Measurements from ENCODE around the gene CACNA1A.
"Not testable (repeated sequence)": the region's sequence is repeated elsewhere in the genome, so short reads cannot be mapped to it uniquely, and the experiment has no call there.

CACNA1A gene

GRCh38 chr19:13506471-13506820, at the start of gene CACNA1A:
CACNA1A (minus strand) TSS chr19:13506479; CDS start chr19:13506224, 255 bp downstream.
- DNase-seq (ENCODE audit: low spot score): no peak

- no peak for DNase-seq (ENCODE audit: low spot score)
These were observed 48.4 kb upstream of the CACNA1A start for GRCh38 chr19:13554506-13555240.

GRCh38 chr19:13553880-13554400, 47.7 kb upstream of the CACNA1A start:
- DNase-seq (ENCODE audit: low spot score): no peak

- DNase-seq (ENCODE audit: low spot score): no peak
These were observed 41.9 kb upstream of the CACNA1A start for GRCh38 chr19:13548131-13548530.

GRCh38 chr19:13547102-13547501, 40.8 kb upstream of the CACNA1A start:
- DNase-seq (ENCODE audit: low spot score): no peak

GRCh38 chr19:13544423-13544822, 38.1 kb upstream of the CACNA1A start:
- no peak for DNase-seq (ENCODE audit: low spot score)

GRCh38 chr19:13541554-13541953, 35.3 kb upstream of the CACNA1A start:
- no peak for DNase-seq (ENCODE audit: low spot score)

- no peak for DNase-seq (ENCODE audit: low spot score)
These were observed 33.1 kb upstream of the CACNA1A start for GRCh38 chr19:13539332-13539731.

GRCh38 chr19:13538601-13539253, 32.4 kb upstream of the CACNA1A start:
- DNase-seq (ENCODE audit: low spot score): no peak

- DNase-seq (ENCODE audit: low spot score): no peak
These were observed 31.2 kb upstream of the CACNA1A start for GRCh38 chr19:13537454-13537853.

GRCh38 chr19:13530720-13531119, 24.4 kb upstream of the CACNA1A start:
- DNase-seq (ENCODE audit: low spot score): no peak

- not testable (repeated sequence) for DNase-seq (ENCODE audit: low spot score)
These were observed 23.4 kb upstream of the CACNA1A start for GRCh38 chr19:13529721-13530120.

GRCh38 chr19:13526552-13526951, 20.3 kb upstream of the CACNA1A start:
- peak; percentile 1 for DNase-seq (ENCODE audit: low spot score)

GRCh38 chr19:13521066-13521465, 14.8 kb upstream of the CACNA1A start:
- no peak for DNase-seq (ENCODE audit: low spot score)

GRCh38 chr19:13511947-13512346, 5.7 kb upstream of the CACNA1A start:
- DNase-seq (ENCODE audit: low spot score): no peak

- DNase-seq (ENCODE audit: low spot score): no peak
These were observed 853 bp upstream of the CACNA1A start for GRCh38 chr19:13507053-13507611.

GRCh38 chr19:13505761-13506470, 363 bp downstream of the CACNA1A start:
- no peak for DNase-seq (ENCODE audit: low spot score)

GRCh38 chr19:13505164-13505695, 1.0 kb downstream of the CACNA1A start:
- DNase-seq (ENCODE audit: low spot score): no peak

- DNase-seq (ENCODE audit: low spot score): no peak
These were observed 2.6 kb downstream of the CACNA1A start for GRCh38 chr19:13503570-13504235.

GRCh38 chr19:13502231-13502630, 4.0 kb downstream of the CACNA1A start:
- no peak for DNase-seq (ENCODE audit: low spot score)

- no peak for DNase-seq (ENCODE audit: low spot score)
These were observed 6.6 kb downstream of the CACNA1A start for GRCh38 chr19:13499692-13500091.
